ENCODE measurements around the gene GTF2H1. TPM values are rescaled to one million over a fixed set of nuclear protein-coding genes. Genes with fewer than 3 reads are reported as not detected.
"Not testable (repeated sequence)": the region's sequence is repeated elsewhere in the genome, so short reads cannot be mapped to it uniquely, and the experiment has no call there.

The GTF2H1 gene
- total and polyA plus RNA-seq, 10 donors: 18.1 to 65.4 (median 49.6) TPM

DNA sequence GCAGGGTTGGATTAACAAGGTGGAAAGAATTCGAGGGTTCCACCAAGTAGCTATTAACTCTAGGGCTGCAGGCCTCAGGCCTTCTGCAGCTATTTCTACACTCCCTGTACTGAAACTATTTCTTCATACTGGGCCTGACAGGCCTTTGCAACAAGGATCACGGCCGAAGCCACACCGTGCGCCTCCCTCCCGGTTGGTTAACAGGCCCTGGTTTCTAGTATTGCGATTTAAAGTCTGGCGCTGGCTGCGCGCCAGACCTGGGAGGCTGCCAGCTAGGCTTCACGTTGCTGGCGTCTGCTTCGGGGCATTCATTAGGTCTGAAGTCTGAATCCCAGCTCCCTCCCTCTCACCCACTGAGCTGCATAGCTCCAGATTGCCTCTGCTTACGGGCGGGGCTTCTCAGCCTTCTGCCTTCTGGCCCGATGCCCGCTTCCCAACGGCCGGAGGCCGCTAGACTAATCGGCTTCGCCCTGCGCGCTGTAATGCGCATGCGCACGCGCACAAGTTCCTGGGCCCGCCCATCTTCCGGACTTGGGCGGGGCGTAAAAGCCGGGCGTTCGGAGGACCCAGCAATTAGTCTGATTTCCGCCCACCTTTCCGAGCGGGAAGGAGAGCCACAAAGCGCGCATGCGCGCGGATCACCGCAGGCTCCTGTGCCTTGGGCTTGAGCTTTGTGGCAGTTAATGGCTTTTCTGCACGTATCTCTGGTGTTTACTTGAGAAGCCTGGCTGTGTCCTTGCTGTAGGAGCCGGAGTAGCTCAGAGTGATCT lies 73.6 kb downstream of the GTF2H1 start:
- Histone ChIP-seq H3K4me1 (peaks cover 8 to 72% (median 35%) of the 10 kb centered on the region in 6 donors), H3K4me3 (peak overlapping the region; percentile 86 to 95 (median 92)), H3K36me3 (peaks cover 2 to 44% (median 41%) of the 10 kb centered on the region in 6 donors), H3K27me3 (replicated peaks in 1 of 7) (no peaks in the 10 kb centered on the region), H3K27ac (peak overlapping the region; percentile 95 to 99 (median 96)), H3K9me3 (no peaks in the 10 kb centered on the region)
- peak; percentile 99 for DNase-seq
- intact Hi-C loops (cut with DNase I; ENCODE audit: low total_unique reads): loop anchor here (5.0 kb wide), 1 partner anchor 74 kb away; the partner anchor contains the start of genes GTF2H1 and HPS5
- TF ChIP-seq, protein P1, sequence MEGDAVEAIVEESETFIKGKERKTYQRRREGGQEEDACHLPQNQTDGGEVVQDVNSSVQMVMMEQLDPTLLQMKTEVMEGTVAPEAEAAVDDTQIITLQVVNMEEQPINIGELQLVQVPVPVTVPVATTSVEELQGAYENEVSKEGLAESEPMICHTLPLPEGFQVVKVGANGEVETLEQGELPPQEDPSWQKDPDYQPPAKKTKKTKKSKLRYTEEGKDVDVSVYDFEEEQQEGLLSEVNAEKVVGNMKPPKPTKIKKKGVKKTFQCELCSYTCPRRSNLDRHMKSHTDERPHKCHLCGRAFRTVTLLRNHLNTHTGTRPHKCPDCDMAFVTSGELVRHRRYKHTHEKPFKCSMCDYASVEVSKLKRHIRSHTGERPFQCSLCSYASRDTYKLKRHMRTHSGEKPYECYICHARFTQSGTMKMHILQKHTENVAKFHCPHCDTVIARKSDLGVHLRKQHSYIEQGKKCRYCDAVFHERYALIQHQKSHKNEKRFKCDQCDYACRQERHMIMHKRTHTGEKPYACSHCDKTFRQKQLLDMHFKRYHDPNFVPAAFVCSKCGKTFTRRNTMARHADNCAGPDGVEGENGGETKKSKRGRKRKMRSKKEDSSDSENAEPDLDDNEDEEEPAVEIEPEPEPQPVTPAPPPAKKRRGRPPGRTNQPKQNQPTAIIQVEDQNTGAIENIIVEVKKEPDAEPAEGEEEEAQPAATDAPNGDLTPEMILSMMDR (IDR thresholded peaks at IDR 0.05 in 8 of 11, conservative IDR thresholded peaks at IDR 0.05 in 3 of 11): peak in 1 of 11 experiments; percentile 9
- TF ChIP-seq POLR2A (IDR thresholded peaks at IDR 0.05) (peak in 2 of 3 donors; percentile 30 to 77), POLR2AphosphoS5 (IDR thresholded peaks at IDR 0.05) (peak; percentile 94 to 98 (median 97))
- 0% methylated on average over 24 to 46 of the region's 46 CpGs for WGBS, 5 donors

DNA sequence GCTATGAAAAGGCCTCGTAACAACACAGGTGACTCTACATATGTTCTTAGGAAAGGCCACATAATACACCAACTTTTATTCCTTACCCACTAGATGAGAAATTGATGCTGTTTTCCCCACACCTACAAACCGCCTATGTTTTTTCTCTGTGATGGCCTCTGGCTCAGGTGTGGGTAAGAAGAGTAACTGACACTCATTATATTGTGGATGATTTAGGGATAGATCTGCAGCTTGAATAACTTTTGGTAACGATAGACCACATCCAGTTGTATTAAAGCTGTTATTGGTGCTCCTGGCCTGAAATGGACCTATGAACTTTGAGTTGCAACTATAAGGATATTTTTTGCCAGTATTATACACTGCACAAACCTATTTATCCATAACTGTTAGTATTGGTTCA lies 75.6 kb downstream of the GTF2H1 start:
- H3K4me3 ChIP-seq: no peak overlapping the region
- intact Hi-C loops (cut with DNase I; ENCODE audit: low total_unique reads): loop anchor here (5.0 kb wide), 1 partner anchor 76 kb away; the partner anchor contains the start of genes GTF2H1 and HPS5
- H3K27me3 ChIP-seq (replicated peaks in 1 of 7): no peaks in the 10 kb centered on the region
- peaks cover 8 to 60% (median 33%) of the 10 kb centered on the region in 6 donors for H3K4me1 ChIP-seq
- no peak overlapping the region for H3K27ac ChIP-seq
- no peak for DNase-seq
- no peak for TF ChIP-seq POLR2AphosphoS5 (IDR thresholded peaks at IDR 0.05)
- TF ChIP-seq, protein P1 (IDR thresholded peaks at IDR 0.05 in 8 of 11, conservative IDR thresholded peaks at IDR 0.05 in 3 of 11): no peak
- TF ChIP-seq POLR2A (IDR thresholded peaks at IDR 0.05): no peak
- 91 to 98% (median 97%) methylated on average over 3 of the region's 3 CpGs for WGBS, 5 donors
- H3K9me3 ChIP-seq: no peaks in the 10 kb centered on the region
- H3K36me3 ChIP-seq: peaks cover 2 to 64% (median 61%) of the 10 kb centered on the region in 6 donors

DNA sequence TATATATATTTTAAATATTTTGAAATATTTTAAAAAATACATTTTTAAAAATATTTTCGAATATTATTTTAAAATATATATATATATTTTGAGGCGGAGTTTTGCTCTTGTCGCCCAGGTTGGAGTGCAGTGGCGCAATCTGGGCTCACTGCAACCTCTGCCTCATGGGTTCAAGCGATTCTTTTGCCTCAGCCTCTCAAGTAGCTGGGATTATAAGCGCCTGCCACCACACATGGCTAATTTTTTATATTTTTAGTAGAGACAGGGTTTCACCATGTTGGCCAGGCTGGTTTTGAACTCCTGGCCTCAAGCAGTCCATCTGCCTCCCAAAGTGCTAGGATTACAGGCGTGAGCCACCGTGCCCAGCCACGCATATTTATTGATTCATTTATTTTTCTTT lies 78.7 kb downstream of the GTF2H1 start:
- H3K9me3 ChIP-seq; H3K4me3 ChIP-seq; H3K27ac ChIP-seq; DNase-seq; intact Hi-C loops (cut with DNase I; ENCODE audit: low total_unique reads); H3K27me3 ChIP-seq (replicated peaks in 1 of 7): not testable (repeated sequence)
- WGBS, 5 donors: 94 to 99% (median 96%) methylated on average over 9 of the region's 9 CpGs
- Histone ChIP-seq H3K4me1 (peaks cover 8 to 37% (median 19%) of the 10 kb centered on the region in 6 donors), H3K36me3 (peaks cover 8 to 96% (median 93%) of the 10 kb centered on the region in 6 donors)

DNA sequence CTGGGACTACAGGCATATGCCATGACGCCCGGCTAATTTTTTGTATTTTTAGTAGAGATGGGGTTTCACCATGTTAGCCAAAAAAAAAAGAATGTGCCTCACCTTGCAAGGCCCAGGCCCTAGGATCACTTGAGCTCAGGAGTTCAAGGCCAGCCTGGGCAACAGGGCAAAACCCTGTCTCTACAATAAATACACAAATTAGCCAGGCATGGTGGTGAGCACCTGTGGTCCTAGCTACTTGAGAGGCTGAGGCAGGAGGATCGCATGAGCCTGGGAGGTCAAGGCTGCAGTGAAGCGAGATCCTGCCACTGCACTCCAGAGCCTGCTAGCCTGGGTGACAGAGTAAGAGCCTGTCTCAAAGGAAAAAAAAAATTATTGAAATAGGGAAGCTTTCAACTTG lies 81.7 kb downstream of the GTF2H1 start:
- Histone ChIP-seq H3K27ac (no peak overlapping the region), H3K4me1 (peaks cover 0 to 11% (median 0%) of the 10 kb centered on the region in 6 donors), H3K4me3 (no peak overlapping the region), H3K36me3 (peaks cover 13 to 100% (median 98%) of the 10 kb centered on the region in 6 donors), H3K9me3 (no peaks in the 10 kb centered on the region), H3K27me3 (replicated peaks in 1 of 7) (no peaks in the 10 kb centered on the region)
- WGBS, 5 donors: 89 to 100% (median 97%) methylated on average over 4 of the region's 4 CpGs
- TF ChIP-seq POLR2A (IDR thresholded peaks at IDR 0.05) (no peak), POLR2AphosphoS5 (IDR thresholded peaks at IDR 0.05) (no peak)
- TF ChIP-seq, protein P1 (IDR thresholded peaks at IDR 0.05 in 8 of 11, conservative IDR thresholded peaks at IDR 0.05 in 3 of 11): no peak
- intact Hi-C loops (cut with DNase I; ENCODE audit: low total_unique reads): no loop called here
- no peak for DNase-seq
